GM12892 (cell line): Measurements from ENCODE around the gene CCDC27.
"Not testable (repeated sequence)": the region's sequence is repeated elsewhere in the genome, so short reads cannot be mapped to it uniquely, and the experiment has no call there.

Experiments used
- DNase-seq: peaks from one replicate; pipeline ENCODE4 v3.0.0; 2011; ENCODE audit not compliant: insufficient read length
- FAIRE-seq: peaks from 2 replicates; lab custom pipeline; 2011; peaks lifted over from hg19 to GRCh38; lab: Jason Lieb, UNC
- POLR2A ChIP-seq: IDR thresholded peaks from 2 replicates; pipeline ENCODE4 v1.6.1; 2011; ENCODE audit warnings: low read depth, low read length, control low read depth
- POLR2AphosphoS5 ChIP-seq: IDR thresholded peaks from 2 replicates; pipeline ENCODE4 v1.6.1; 2011; ENCODE audit warnings: low read depth, low read length, control low read depth
- TAF1 ChIP-seq: IDR thresholded peaks from 2 replicates; pipeline ENCODE4 v1.6.1; 2011; ENCODE audit warnings: low read depth, mild to moderate bottlenecking, control low read depth, low read length, borderline replicate concordance

CCDC27 gene

DNA sequence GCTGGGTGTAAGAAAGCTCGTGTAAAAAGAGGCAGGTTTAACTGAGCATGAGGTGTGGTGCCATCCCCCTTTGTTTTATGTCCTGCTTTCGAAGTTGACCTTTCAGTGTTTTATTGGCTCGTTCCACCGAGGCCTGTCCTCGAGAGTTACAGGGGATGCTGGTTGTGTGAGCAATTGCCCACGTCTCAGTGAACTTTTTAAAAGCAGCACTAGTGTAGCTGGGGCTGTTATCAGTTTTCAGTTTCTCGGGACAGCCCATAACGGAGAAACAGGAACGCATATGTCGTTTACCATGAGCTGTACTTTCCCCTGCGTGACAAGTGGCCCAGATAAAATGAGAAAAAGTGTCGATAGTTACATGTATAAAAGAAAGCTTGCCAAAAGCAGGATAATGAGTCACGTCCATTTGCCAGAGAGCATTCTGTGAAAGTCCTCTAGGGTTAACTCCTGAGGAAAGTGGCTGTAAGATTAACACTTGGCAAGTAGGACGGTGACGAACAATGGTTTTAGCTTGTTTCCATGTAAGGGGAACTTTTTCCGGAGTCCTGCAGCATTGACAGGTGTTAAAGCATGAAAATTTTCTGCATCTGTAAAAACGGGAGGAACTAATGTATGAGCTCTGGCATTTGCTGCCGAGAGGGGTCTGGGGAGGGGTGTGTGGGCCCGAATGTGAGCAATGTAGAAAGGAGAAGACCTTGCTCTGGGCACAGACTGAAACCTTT lies 51.8 kb downstream of the CCDC27 start:
- DNase-seq (no peak), FAIRE-seq (peak; percentile 48)
- no peak for TF ChIP-seq POLR2AphosphoS5
- TF ChIP-seq TAF1, result no peak
- TF ChIP-seq POLR2A, result no peak

DNA sequence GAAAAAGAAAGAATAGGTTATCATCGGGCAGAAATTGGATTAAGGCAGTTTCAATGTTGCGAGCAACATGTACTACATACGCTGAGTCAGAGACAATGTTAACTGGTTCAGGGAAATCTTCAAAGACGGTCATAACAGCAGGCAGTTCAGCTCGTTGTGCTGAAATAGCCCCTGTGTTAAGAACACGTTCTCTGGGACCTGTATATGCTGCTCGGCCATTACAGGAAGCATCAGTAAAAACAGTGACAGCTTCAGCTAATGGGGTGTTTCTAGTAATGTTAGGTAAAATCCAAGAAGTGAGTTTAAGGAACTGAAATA lies 52.3 kb downstream of the CCDC27 start:
- not testable (repeated sequence) for FAIRE-seq

DNA sequence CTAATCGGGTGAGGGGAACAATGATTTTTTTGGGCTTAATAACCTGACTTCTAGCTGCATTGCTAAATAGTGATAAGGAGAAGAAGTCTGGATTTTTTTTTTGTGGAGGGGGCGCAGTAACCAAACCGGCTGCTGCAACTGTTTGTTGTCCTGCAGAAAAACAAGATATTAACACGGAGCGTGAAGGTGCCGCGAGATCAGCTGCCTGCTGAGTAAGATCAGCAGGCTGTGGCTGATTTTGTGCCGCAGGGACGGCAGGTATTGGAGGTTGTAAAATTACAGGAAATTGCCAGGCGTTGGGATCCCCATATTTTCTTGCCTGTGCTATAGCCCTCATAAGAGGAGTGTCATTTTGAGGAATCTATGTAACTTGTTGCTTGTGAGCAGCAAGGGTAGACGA lies 52.8 kb downstream of the CCDC27 start:
- no peak for FAIRE-seq
- TF ChIP-seq TAF1 (no peak), POLR2AphosphoS5 (no peak), POLR2A (no peak)
- no peak for DNase-seq

More for the DNA sequence above, 52.3 kb downstream of the CCDC27 start:
- DNase-seq, result not testable (repeated sequence)

DNA sequence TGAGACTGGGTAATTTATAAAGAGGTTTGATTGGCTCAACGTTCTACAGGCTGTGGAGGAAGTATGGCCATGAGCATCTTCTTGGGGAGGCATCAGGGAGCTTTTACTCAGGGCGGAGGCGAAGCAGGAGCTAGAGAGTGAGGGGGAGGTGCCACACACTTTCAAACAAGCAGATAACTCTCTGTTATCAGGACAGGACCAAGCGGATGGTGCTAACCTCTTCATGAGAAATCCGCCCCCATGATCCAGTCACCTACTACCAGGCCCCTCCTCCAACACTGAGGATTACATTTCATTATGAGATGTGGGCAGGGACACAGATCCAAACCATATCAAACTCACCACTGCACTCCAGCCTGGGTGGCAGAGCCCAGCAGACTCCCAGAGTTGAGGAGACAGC lies 55.5 kb downstream of the CCDC27 start:
- TF ChIP-seq TAF1, result no peak
- no peak for TF ChIP-seq POLR2AphosphoS5
- no peak for TF ChIP-seq POLR2A
- no peak for DNase-seq
- FAIRE-seq, result no peak

DNA sequence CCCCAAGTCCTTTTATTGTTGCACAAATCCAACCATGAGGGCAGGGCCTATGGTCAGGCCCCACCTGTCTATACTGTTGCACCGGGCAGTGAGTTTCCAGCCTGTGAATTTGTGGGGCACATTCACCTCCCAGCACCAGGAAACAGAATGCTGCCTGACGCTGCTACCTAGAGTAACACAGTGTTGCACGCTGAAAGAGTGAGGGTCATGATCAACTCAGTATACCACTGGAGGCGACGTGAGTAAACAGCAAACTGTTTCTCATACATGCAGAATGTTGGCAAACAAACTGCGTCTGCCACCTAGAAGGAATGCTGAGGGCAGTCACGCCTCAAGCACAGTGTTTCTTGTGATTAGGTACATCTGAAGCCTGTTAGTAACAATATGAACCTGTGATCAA lies 57.4 kb downstream of the CCDC27 start:
- FAIRE-seq (no peak), DNase-seq (no peak)
- TF ChIP-seq POLR2A (no peak), TAF1 (no peak), POLR2AphosphoS5 (no peak)

DNA sequence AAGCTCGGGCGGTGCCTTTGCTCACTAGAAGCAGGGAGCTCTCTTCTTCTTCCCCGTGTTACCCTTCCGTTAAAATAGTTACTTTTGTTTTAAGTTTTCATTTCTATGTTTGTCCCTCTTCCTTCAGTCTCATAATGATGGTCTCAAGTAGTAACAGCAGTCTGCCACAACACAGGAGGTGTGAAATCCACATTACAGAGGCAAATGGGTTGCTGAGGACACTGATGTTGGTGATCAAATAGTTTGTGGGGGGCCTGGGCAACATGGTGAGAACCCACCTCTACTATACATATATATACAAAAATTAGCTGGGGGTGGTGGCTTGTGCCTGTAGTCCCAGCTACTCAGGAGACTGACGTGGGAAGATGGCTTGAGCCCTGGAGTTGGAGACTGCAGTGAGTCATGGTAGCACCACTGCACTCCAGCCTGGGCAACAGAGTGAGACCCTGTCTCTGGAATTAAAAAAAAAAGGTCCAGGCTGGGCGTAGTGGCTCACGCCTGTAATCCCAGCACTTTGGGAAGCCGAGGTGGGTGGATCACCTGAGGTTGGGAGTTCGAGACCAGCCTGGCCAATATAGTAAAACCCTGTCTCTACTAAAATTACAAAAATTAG lies 58.0 kb downstream of the CCDC27 start:
- FAIRE-seq, DNase-seq: not testable (repeated sequence)

DNA sequence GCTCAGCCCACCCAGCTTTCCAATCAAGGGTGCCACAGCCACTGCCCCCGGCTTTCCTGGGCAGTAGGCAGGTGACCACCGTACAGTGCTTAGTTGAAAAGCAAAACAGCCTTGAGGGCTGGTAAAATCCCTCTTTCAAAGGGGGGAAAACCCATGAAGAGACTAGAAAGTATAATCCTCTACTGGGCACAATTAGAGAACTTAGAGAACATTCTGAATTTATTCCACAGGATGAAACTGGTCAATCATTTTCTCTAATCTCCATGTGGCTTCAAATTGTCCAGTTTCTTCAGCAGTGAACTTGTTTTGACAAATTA lies 59.3 kb downstream of the CCDC27 start:
- no peak for TF ChIP-seq POLR2A
- FAIRE-seq (no peak), DNase-seq (no peak)

DNA sequence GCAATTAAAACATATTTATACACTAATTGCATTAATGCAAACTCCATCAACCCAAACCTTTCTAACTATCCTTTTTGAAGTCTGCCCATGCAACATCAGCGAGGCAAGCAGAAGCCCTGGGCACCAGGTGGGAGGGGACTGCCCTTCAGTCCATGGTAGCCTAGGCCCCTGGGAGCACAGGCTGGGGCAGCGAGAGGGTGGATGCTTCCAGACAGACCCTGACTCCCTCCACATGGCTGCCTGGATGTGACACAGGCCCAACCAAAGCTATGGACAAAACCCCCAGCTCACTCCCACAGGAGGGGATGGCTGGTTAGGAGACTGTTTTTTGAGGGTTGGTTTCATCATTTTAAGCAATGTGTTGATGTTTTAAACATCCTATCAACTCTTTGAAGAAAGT lies 61.8 kb downstream of the CCDC27 start:
- DNase-seq (no peak), FAIRE-seq (no peak)
- TF ChIP-seq POLR2A (no peak), POLR2AphosphoS5 (no peak), TAF1 (no peak)

DNA sequence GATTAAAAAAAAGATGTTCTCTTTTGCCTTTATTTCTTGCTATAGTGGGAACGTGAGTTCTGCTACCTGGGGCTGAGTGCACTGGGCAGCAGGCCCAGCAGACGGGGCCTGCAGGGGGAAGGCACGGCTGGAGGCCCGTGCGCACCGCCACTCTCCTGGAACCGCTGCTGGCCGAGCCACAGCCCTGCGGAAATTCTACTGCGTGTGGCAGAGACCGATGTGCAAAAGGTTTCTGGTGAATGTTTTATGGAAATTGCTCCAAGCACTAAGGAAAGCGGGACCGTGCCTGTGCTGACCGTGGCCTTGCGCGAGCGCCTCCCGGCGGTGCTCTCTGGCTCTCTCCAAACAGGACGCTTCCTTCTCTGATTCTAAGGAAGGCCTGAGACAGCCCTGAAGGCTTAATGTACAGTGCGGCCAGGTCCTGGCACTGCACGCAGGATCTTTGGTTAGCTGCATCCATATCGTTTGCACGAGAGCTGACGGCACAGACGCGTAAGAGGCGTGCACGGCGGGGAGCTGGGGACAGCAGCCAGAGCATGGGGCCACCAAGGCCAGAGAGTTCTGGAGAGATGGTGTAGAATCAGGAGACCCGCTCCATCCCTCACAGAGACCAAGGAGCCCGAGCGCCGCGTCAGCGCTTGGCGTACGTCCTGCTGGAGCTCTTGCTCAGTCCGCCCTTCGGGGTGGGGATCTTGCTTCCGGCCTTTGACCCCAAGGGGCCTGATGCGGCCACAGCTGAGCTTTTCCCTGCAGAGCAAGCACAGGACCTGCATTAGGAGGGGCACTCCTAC lies 62.7 kb downstream of the CCDC27 start:
- FAIRE-seq, result no peak
- DNase-seq, result no peak
- no peak for TF ChIP-seq TAF1
- no peak for TF ChIP-seq POLR2AphosphoS5
- no peak for TF ChIP-seq POLR2A

DNA sequence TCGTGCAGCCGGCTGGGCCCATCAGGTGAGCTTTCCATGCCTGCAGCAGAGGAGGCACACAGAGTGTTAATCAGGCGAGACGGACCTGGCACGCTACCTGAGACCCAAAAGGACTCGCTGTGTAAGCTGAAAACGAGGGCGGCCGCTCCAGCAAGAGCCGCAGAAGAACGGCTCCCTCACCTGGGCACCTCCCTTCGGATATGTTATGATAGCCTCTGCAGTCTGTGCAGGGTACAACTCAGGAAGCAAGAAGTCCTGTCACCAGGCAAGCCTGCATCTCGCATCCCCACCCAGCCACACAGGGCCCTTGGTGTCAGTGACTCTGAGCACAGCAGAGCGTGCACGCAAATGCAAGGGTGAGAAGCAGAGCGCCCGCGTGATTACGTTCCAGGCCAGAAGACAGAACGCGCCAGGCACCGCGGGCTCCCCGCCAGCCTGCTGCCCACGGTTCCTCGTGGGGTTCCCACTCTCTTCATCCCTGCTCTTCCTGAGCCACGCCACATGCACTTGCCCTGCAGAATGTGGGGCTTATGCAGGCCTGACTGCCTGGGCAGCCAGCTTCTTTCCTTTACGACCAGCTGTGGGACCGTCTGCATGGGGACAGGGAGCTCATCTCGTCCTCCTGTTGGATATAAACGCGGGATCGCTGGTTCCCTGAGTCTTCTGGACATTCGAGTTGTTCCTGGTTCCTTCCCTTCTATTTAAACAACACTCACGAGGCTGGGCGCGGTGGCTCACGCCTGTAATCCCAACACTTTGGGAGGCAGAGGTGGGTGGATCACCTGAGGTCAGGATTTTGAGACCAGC lies 64.3 kb downstream of the CCDC27 start:
- DNase-seq (no peak), FAIRE-seq (no peak)
- no peak for TF ChIP-seq POLR2A
- TF ChIP-seq TAF1, result no peak
- TF ChIP-seq POLR2AphosphoS5, result no peak

DNA sequence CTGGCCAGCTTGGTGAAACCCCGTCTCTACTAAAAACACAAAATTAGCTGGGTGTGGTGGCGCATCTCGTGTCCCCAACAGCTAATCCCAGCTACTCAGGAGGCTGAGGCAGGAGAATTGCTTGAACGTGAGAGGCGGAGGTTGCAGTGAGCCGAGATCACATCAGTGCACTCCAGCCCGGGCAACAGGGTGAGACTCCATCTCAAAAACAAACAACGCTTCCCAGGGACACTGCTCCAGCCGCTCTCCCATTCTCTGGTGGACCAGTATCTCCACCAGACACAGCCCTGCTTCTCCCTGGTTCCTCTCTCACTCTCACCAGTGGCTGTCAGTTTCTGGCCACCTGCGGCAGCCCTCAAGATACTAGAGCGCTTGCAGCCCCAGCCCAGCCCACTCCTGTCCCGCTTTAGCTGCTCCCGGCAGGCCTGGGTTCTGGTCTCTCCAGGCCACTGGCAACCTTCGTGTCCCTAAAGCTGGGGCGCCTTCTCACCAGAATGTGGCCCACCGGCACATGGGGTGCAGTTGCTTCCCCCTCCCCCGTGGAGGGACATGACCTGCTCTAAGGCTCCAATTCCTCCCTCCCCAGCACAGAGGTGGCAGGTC lies 65.0 kb downstream of the CCDC27 start:
- DNase-seq (no peak), FAIRE-seq (no peak)
- no peak for TF ChIP-seq POLR2AphosphoS5
- no peak for TF ChIP-seq POLR2A
- TF ChIP-seq TAF1, result no peak
